Activated CD8-positive, alpha-beta memory T cell treated with anti-CD3 and anti-CD28 coated beads, Interleukin-2, amount 10 ng/mL, durations not matched to agents 7 days and 5 days (primary cell): ENCODE data around the gene MYO3B. TPM values are rescaled to one million over a fixed set of nuclear protein-coding genes. Genes with fewer than 3 reads are reported as not detected.
"Not testable (repeated sequence)": the region's sequence is repeated elsewhere in the genome, so short reads cannot be mapped to it uniquely, and the experiment has no call there.

ENCODE experiments used
- ATAC-seq: fragments of 150-1000 bp; cut with Tn5 transposase; one replicate; pipeline ENCODE4 v1.10.0; 2021; ENCODE audit warnings: moderate library complexity
- CTCF ChIA-PET: fragments of 350-600 bp; sonication (Branson Sonifier 250); formaldehyde crosslinking; loops from one replicate; lab custom pipeline; 2021; ENCODE audit warnings: antibody characterized with exemption; lab: Charles Lee
- DNase-seq: peaks from one replicate; pipeline ENCODE4 v3.0.0-alpha.2; 2020
- H3K27ac Mint-ChIP-seq: one replicate; pipeline ENCODE4 v1.8.0; 2021; ENCODE audit warnings: mild to moderate bottlenecking, mixed read lengths
- H3K27me3 Mint-ChIP-seq: one replicate; pipeline ENCODE4 v1.8.0; 2021; ENCODE audit warnings: mixed read lengths
- H3K36me3 Mint-ChIP-seq: one replicate; pipeline ENCODE4 v1.8.0; 2021; ENCODE audit warnings: mild to moderate bottlenecking, mixed read lengths
- H3K4me1 Mint-ChIP-seq: one replicate; pipeline ENCODE4 v1.8.0; 2021; ENCODE audit warnings: mixed read lengths
- H3K4me3 Mint-ChIP-seq: one replicate; pipeline ENCODE4 v1.8.0; 2021; ENCODE audit warnings: mild to moderate bottlenecking, moderate library complexity, mixed read lengths
- H3K9me3 Mint-ChIP-seq: one replicate; pipeline ENCODE4 v1.8.0; 2022; ENCODE audit warnings: low read depth, mixed read lengths
- total RNA-seq, 2 experiments: library from RNA; stranded (reverse); gene quantifications; one replicate each; pipeline ENCODE4 v1.2.3, GENCODE V29; 2021

MYO3B gene
- total RNA-seq, 2 experiments from 2014 or later, result 0.23 to 0.38 TPM

DNA sequence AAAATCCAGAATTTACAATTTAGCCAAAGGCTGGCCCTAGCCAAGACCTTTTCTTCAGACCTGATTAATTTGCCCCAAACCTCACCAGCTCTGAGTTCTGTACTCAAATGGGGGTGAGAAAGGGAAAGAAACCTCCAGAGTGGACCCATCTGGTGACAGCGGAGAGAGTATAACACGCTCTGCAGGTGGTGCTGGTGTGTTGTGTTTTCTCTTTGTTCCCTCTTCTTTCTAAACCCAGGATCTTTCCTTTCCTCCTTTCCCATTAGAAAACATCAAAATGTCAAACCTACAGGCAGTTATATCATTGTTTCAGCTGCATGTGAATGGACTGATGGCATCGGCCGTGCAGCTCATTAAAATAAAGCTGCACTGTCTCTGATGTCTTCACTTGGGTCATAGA is 283.9 kb downstream of the MYO3B start:
- H3K4me1 Mint-ChIP-seq, result no peaks in the 10 kb centered on the region
- H3K9me3 Mint-ChIP-seq, result no peaks in the 10 kb centered on the region
- no peak overlapping the region for H3K27ac Mint-ChIP-seq
- DNase-seq, result no peak
- no peaks in the 10 kb centered on the region for H3K36me3 Mint-ChIP-seq
- no peak for ATAC-seq
- no peaks in the 10 kb centered on the region for H3K27me3 Mint-ChIP-seq
- CTCF ChIA-PET, result no interaction called here
- no peak overlapping the region for H3K4me3 Mint-ChIP-seq

- DNase-seq (no peak), ATAC-seq (no peak)
- Mint-ChIP-seq H3K4me1 (no peaks in the 10 kb centered on the region), H3K36me3 (no peaks in the 10 kb centered on the region), H3K27me3 (peaks cover 2% of the 10 kb centered on the region), H3K27ac (no peak overlapping the region), H3K4me3 (no peak overlapping the region), H3K9me3 (no peaks in the 10 kb centered on the region)
- CTCF ChIA-PET, result no interaction called here
Observed at GRCh38 chr2:170462433-170463205, 284.7 kb downstream of the MYO3B start.

- CTCF ChIA-PET, result no interaction called here
- Mint-ChIP-seq H3K27me3 (peaks cover 4% of the 10 kb centered on the region), H3K4me1 (peaks cover 2% of the 10 kb centered on the region), H3K4me3 (no peak overlapping the region), H3K9me3 (no peaks in the 10 kb centered on the region), H3K27ac (no peak overlapping the region), H3K36me3 (no peaks in the 10 kb centered on the region)
- DNase-seq (no peak), ATAC-seq (no peak)
Observed at GRCh38 chr2:170463206-170463537, 285.2 kb downstream of the MYO3B start.

DNA sequence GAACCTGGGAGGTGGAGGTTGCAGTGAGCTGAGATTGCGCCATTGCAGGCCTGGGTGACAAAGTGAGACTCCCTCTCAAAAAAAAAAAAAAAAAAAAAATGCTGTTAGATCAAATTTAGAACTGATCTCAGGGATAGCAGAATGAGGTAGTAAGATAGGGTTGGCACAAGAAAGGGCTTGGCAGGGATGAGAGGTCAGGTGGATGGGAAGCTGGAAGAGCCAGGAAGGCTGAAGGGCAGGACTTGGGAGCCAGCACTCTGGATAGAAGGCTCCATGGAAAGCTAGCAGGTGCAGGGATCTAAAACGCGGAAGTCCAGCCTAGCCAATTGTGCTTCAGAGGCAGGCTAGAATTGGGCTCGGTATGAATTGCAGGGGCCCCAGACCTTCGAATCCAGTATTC is 286.3 kb downstream of the MYO3B start:
- Mint-ChIP-seq H3K4me3 (no peak overlapping the region), H3K36me3 (no peaks in the 10 kb centered on the region), H3K27ac (no peak overlapping the region), H3K4me1 (peaks cover 2% of the 10 kb centered on the region), H3K9me3 (no peaks in the 10 kb centered on the region), H3K27me3 (peaks cover 4% of the 10 kb centered on the region)
- CTCF ChIA-PET, result no interaction called here
- DNase-seq (no peak), ATAC-seq (no peak)

DNA sequence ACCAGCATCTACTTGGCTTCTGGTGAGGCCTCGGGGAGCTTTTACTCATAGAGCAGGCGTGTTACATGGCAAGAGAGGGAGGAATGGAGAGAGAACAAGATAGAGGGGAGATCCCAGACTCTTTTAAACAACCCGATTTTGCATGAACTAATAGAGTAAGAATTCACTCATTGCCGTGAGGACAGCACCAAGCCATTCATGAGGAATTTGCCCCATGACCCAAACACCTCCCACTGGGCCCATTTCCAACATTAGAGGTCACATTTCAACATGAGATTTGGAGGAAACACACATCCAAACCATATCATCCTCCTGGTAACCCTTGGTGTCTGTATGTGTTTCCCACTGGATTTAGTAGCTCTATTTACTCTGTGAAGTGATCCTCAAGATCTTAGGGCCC is 287.3 kb downstream of the MYO3B start:
- Mint-ChIP-seq H3K27me3 (peaks cover 4% of the 10 kb centered on the region), H3K27ac (no peak overlapping the region), H3K4me3 (no peak overlapping the region), H3K9me3 (no peaks in the 10 kb centered on the region), H3K4me1 (peaks cover 2% of the 10 kb centered on the region), H3K36me3 (no peaks in the 10 kb centered on the region)
- ATAC-seq (no peak), DNase-seq (no peak)
- CTCF ChIA-PET, result no interaction called here

GRCh38 chr2:170466632-170467031 is 288.7 kb downstream of the MYO3B start:
- ATAC-seq (no peak), DNase-seq (no peak)
- Mint-ChIP-seq H3K27ac (no peak overlapping the region), H3K4me1 (peaks cover 2% of the 10 kb centered on the region), H3K36me3 (no peaks in the 10 kb centered on the region), H3K9me3 (no peaks in the 10 kb centered on the region), H3K27me3 (peaks cover 4% of the 10 kb centered on the region), H3K4me3 (no peak overlapping the region)
- CTCF ChIA-PET, result no interaction called here

DNA sequence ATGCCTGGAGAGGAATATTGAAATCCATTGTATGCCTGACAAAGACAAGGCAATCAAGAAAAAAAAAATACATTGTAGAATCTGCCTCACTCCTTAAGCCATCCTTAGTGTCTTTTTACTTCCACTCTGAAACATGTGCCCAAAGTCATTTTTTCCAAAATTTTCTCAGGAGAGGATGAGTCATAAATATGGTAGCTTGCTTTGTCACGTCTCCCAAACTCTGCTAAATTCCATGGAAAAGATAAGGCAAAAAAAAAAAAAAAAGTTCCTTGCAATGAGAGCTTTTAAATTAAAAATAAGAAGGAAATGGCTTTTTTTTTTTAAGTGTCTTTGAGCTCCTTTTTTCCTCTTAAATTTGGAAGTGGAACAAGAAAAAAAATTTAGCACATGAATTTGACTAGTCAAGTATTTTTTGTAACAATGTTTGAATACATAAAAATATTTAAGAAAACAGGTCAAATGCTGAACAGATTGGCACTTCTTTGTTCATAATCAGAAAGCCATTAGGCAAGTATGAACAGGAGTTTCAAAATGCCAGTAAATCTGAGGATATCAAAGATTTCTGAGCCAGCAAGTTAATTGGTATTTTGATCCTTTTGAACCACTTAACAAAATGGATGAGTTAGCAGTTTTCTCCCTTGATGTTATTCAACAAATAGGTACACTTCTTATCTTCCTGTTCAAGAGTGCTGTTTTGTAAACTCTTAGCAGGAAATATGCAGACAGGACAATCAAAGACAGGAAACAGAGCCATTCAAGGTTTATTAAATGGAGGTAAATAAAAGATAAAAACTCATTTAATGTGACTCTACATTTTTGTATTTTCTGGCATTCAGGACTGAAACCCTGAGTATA is 289.8 kb downstream of the MYO3B start:
- CTCF ChIA-PET, result no interaction called here
- peaks cover 2% of the 10 kb centered on the region for H3K4me1 Mint-ChIP-seq
- no peak for DNase-seq
- no peak for ATAC-seq
- H3K9me3 Mint-ChIP-seq, result no peaks in the 10 kb centered on the region
- H3K4me3 Mint-ChIP-seq, result no peak overlapping the region
- H3K27me3 Mint-ChIP-seq, result peaks cover 4% of the 10 kb centered on the region
- H3K27ac Mint-ChIP-seq, result no peak overlapping the region
- H3K36me3 Mint-ChIP-seq, result no peaks in the 10 kb centered on the region

DNA sequence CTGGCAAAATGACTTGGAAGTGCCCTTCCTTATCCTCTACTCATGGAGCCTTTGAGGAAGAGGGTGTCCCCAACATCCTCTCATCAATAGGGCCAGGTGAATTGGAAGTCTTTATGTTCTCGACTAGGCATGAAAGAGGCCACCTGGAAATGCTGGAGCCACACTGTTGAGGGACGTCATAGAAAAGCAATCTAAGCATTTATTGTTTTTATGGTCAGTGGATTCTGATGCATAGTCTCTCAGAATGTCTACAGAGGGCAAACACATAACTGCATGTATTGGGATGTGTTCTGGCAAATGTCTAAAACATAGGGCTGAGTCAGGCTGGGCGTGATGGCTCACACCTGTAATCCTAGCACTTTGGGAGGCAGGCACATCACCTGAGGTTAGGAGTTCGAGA is 290.6 kb downstream of the MYO3B start:
- H3K9me3 Mint-ChIP-seq, result no peaks in the 10 kb centered on the region
- no peak overlapping the region for H3K27ac Mint-ChIP-seq
- peaks cover 1% of the 10 kb centered on the region for H3K36me3 Mint-ChIP-seq
- peaks cover 4% of the 10 kb centered on the region for H3K27me3 Mint-ChIP-seq
- H3K4me1 Mint-ChIP-seq, result peaks cover 2% of the 10 kb centered on the region
- no peak overlapping the region for H3K4me3 Mint-ChIP-seq
- CTCF ChIA-PET, result no interaction called here
- DNase-seq (no peak), ATAC-seq (no peak)

DNA sequence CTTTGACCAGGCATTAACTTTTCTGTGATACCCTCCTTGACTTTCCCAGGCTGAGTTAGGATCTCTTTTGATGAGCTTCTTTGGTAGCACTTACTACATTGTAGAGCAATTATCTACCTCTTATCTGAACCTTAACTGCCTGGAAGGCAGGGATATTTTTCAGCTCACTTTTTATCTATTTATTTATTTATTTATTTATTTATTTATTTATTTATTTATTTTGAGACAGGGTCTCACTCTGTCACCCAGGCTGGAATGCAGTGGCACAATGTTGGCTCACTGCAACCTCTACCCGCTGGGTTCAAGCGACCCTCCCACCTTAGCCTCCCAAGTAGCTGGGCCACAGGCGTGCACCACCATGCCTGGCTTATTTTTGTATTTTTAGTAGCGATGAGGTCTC is 294.6 kb downstream of the MYO3B start:
- CTCF ChIA-PET, result interaction anchor here (0.8 kb wide), 1 partner anchor 63 kb away, joined by 4 read pairs; no protein-coding TSS in a partner anchor
- not testable (repeated sequence) for H3K27me3 Mint-ChIP-seq, H3K9me3 Mint-ChIP-seq, H3K27ac Mint-ChIP-seq, DNase-seq, H3K4me3 Mint-ChIP-seq, H3K4me1 Mint-ChIP-seq, H3K36me3 Mint-ChIP-seq, ATAC-seq

DNA sequence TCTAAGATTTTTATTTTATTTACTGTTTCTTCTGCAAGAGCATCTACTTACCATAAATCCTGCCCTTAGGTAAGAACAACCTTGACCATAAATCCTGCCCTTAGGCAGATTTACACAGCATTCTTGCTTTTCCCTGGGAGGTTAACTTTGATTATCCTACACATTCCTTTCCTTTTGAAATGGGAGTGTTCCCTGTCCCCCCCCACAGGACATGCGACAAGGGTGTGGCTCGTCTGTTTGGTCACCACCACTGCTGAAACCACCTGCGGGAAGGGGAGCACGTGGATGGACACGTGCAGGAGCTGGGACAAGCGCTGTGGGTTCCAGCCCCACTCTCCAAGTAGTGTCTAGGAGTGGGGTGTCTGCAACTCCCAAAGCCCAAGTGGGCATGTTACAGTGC is 297.9 kb downstream of the MYO3B start:
- Mint-ChIP-seq H3K27ac (no peak overlapping the region), H3K9me3 (no peaks in the 10 kb centered on the region), H3K27me3 (no peaks in the 10 kb centered on the region), H3K4me3 (no peak overlapping the region), H3K4me1 (peaks cover 4% of the 10 kb centered on the region), H3K36me3 (peaks cover 1% of the 10 kb centered on the region)
- DNase-seq (no peak), ATAC-seq (no peak)
- CTCF ChIA-PET, result no interaction called here

DNA sequence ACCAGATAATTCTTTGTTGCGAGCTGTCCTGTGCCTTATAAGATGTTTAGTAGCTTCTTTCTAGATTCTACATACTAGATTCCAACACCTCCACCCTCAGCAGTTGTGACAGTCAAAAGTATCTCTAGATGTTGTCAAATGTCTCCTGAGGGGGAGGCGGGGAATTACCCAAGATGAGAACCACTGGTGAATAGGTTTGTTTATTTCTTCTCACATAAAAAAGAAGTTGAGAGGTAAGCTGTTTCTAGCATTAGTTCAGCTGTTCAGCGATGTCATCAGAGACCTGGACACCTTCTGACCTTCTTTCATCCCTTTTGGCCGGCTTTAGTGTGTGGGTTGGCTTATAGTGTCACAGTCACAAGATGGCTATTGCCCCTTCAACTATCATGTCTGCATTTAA is 299.7 kb downstream of the MYO3B start:
- ATAC-seq, result no peak
- no peaks in the 10 kb centered on the region for H3K9me3 Mint-ChIP-seq
- peaks cover 1% of the 10 kb centered on the region for H3K36me3 Mint-ChIP-seq
- peaks cover 2% of the 10 kb centered on the region for H3K27me3 Mint-ChIP-seq
- H3K4me3 Mint-ChIP-seq, result no peak overlapping the region
- H3K27ac Mint-ChIP-seq, result no peak overlapping the region
- no peak for DNase-seq
- peaks cover 7% of the 10 kb centered on the region for H3K4me1 Mint-ChIP-seq
- CTCF ChIA-PET, result no interaction called here

DNA sequence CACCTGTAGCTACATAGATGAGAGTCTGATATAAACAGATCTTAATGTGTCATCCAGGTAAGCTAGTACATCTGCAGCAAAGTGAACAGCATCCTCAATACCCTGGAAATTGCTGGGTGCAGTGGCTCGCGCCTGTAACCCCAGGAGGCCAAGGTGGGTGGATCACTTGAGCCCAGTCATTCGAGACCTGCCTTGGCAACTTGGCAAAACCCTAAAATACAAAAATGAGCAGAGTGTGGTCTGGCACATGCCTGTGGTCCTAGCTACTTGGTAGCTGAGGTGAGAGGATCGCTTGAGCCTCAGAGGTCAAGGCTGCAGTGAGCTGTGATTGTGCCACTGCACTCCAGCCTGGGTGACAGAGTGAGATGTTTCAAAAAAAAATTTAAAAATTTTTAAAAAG is 303.3 kb downstream of the MYO3B start:
- no peak for ATAC-seq
- Mint-ChIP-seq H3K9me3 (no peaks in the 10 kb centered on the region), H3K4me3 (no peak overlapping the region), H3K36me3 (no peaks in the 10 kb centered on the region), H3K27me3 (peaks cover 2% of the 10 kb centered on the region), H3K4me1 (peaks cover 7% of the 10 kb centered on the region), H3K27ac (no peak overlapping the region)
- CTCF ChIA-PET, result interaction anchor here (1.4 kb wide), 1 partner anchor 72 kb away, joined by 4 read pairs; no protein-coding TSS in a partner anchor
- DNase-seq, result no peak

- ATAC-seq (no peak), DNase-seq (no peak)
- CTCF ChIA-PET, result no interaction called here
- peaks cover 2% of the 10 kb centered on the region for H3K27me3 Mint-ChIP-seq
- H3K9me3 Mint-ChIP-seq, result no peaks in the 10 kb centered on the region
- H3K4me1 Mint-ChIP-seq, result peaks cover 7% of the 10 kb centered on the region
- H3K4me3 Mint-ChIP-seq, result no peak overlapping the region
- H3K27ac Mint-ChIP-seq, result no peak overlapping the region
- no peaks in the 10 kb centered on the region for H3K36me3 Mint-ChIP-seq
Observed at GRCh38 chr2:170484552-170484951, 306.6 kb downstream of the MYO3B start.
